Astrocyte (in vitro differentiated cells and primary cell): Measurements from ENCODE around the gene CTSE. TPM values are rescaled to one million over a fixed set of nuclear protein-coding genes. Genes with fewer than 3 reads are reported as not detected.

ENCODE experiments used
- DNase-seq: peaks from one replicate; pipeline ENCODE4 v3.0.0-alpha.2; 2010; ENCODE audit warnings: low read depth
- FAIRE-seq: peaks from 2 replicates; lab custom pipeline; 2011; peaks lifted over from hg19 to GRCh38; lab: Jason Lieb, UNC
- H2AFZ ChIP-seq: 2 replicates; pipeline ENCODE4 v1.6.0; 2012; ENCODE audit warnings: low read depth, low read length, inconsistent platforms
- H3K27ac ChIP-seq: 2 replicates; pipeline ENCODE4 v1.5.1; 2011; ENCODE audit warnings: low read depth, low read length, inconsistent platforms
- H3K27me3 ChIP-seq: 2 replicates; pipeline ENCODE4 v1.6.0; 2011; ENCODE audit warnings: low read length, inconsistent platforms; ENCODE audit not compliant: insufficient read depth
- H3K36me3 ChIP-seq: 2 replicates; pipeline ENCODE4 v1.5.1; 2011; ENCODE audit warnings: low read length, inconsistent platforms; ENCODE audit not compliant: insufficient read depth
- H3K4me1 ChIP-seq: 2 replicates; pipeline ENCODE4 v1.5.1; 2011; ENCODE audit warnings: low read length, inconsistent platforms; ENCODE audit not compliant: insufficient read depth
- H3K4me2 ChIP-seq: 2 replicates; pipeline ENCODE4 v1.6.0; 2012; ENCODE audit warnings: low read length, inconsistent platforms
- H3K4me3 ChIP-seq: 2 replicates; pipeline ENCODE4 v1.5.1; 2011; ENCODE audit warnings: low read depth, mild to moderate bottlenecking, low read length, inconsistent platforms; ENCODE audit not compliant: insufficient read depth
- H3K79me2 ChIP-seq: 2 replicates; pipeline ENCODE4 v1.6.0; 2012; ENCODE audit warnings: mild to moderate bottlenecking, low read length, inconsistent platforms; ENCODE audit not compliant: insufficient read depth
- H3K9ac ChIP-seq: 2 replicates; pipeline ENCODE4 v1.6.0; 2012; ENCODE audit warnings: mild to moderate bottlenecking, low read length, inconsistent platforms
- H3K9me3 ChIP-seq: 2 replicates; pipeline ENCODE4 v1.5.1; 2012; ENCODE audit warnings: low read depth, mild to moderate bottlenecking, low read length, inconsistent platforms; ENCODE audit not compliant: insufficient read depth
- H4K20me1 ChIP-seq: 2 replicates; pipeline ENCODE4 v1.6.0; 2012; ENCODE audit warnings: low read length, inconsistent platforms; ENCODE audit not compliant: insufficient read depth
- H3K27ac Mint-ChIP-seq: one replicate; pipeline ENCODE4 v1.8.0; 2021; ENCODE audit warnings: mild to moderate bottlenecking, mixed read lengths; ENCODE audit not compliant: unreplicated experiment
- H3K27me3 Mint-ChIP-seq: one replicate; pipeline ENCODE4 v1.8.0; 2021; ENCODE audit warnings: low read depth, mixed read lengths; ENCODE audit not compliant: unreplicated experiment
- H3K36me3 Mint-ChIP-seq: one replicate; pipeline ENCODE4 v1.8.0; 2021; ENCODE audit warnings: low read depth, mixed read lengths; ENCODE audit not compliant: unreplicated experiment
- H3K4me1 Mint-ChIP-seq: one replicate; pipeline ENCODE4 v1.8.0; 2021; ENCODE audit warnings: low read depth, mixed read lengths; ENCODE audit not compliant: unreplicated experiment
- H3K4me3 Mint-ChIP-seq: one replicate; pipeline ENCODE4 v1.8.0; 2021; ENCODE audit warnings: mild to moderate bottlenecking, moderate library complexity, mixed read lengths; ENCODE audit not compliant: unreplicated experiment
- H3K9me3 Mint-ChIP-seq: one replicate; pipeline ENCODE4 v1.8.0; 2021; ENCODE audit warnings: mild to moderate bottlenecking, mixed read lengths; ENCODE audit not compliant: unreplicated experiment
- EZH2 ChIP-seq: IDR thresholded peaks from 2 replicates; pipeline ENCODE4 v1.6.1; 2012; ENCODE audit warnings: mild to moderate bottlenecking, low read length, inconsistent platforms; ENCODE audit not compliant: insufficient read depth
- total RNA-seq: library from RNA; stranded (reverse); gene quantifications from 2 replicates; pipeline ENCODE4 v1.2.1, GENCODE V29; 2021
- TF ChIP-seq, protein P1 (sequence below): IDR thresholded peaks from 2 replicates; pipeline ENCODE4 v1.5.1; 2011; ENCODE audit warnings: low read depth, mild to moderate bottlenecking, inconsistent platforms, low read length, moderate library complexity; ENCODE audit not compliant: insufficient read depth

CTSE gene
- total RNA-seq, 1 donor from 2014 or later: not detected

- Histone ChIP-seq H3K9me3 (no peaks in the 10 kb centered on the region), H3K4me3 (no peak overlapping the region), H2AFZ (no peak overlapping the region), H4K20me1 (no peaks in the 10 kb centered on the region), H3K79me2 (no peaks in the 10 kb centered on the region), H3K4me1 (peaks cover 5% of the 10 kb centered on the region), H3K9ac (no peak overlapping the region), H3K4me2 (no peak overlapping the region), H3K36me3 (no peaks in the 10 kb centered on the region), H3K27ac (no peak overlapping the region), H3K27me3 (no peaks in the 10 kb centered on the region)
- DNase-seq (no peak), FAIRE-seq (no peak)
- H3K9me3 Mint-ChIP-seq: no peaks in the 10 kb centered on the region
- no peak for TF ChIP-seq EZH2
- TF ChIP-seq, protein P1, sequence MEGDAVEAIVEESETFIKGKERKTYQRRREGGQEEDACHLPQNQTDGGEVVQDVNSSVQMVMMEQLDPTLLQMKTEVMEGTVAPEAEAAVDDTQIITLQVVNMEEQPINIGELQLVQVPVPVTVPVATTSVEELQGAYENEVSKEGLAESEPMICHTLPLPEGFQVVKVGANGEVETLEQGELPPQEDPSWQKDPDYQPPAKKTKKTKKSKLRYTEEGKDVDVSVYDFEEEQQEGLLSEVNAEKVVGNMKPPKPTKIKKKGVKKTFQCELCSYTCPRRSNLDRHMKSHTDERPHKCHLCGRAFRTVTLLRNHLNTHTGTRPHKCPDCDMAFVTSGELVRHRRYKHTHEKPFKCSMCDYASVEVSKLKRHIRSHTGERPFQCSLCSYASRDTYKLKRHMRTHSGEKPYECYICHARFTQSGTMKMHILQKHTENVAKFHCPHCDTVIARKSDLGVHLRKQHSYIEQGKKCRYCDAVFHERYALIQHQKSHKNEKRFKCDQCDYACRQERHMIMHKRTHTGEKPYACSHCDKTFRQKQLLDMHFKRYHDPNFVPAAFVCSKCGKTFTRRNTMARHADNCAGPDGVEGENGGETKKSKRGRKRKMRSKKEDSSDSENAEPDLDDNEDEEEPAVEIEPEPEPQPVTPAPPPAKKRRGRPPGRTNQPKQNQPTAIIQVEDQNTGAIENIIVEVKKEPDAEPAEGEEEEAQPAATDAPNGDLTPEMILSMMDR: no peak
- H3K27me3 Mint-ChIP-seq: peaks cover 4% of the 10 kb centered on the region
- H3K4me1 Mint-ChIP-seq: peaks cover 7% of the 10 kb centered on the region
- H3K36me3 Mint-ChIP-seq: no peaks in the 10 kb centered on the region
- no peak overlapping the region for H3K4me3 Mint-ChIP-seq
- no peak overlapping the region for H3K27ac Mint-ChIP-seq
These were observed 49.0 kb downstream of the CTSE start for GRCh38 chr1:205974712-205975111.

- no peak overlapping the region for H3K4me3 Mint-ChIP-seq
- TF ChIP-seq, protein P1: no peak
- no peaks in the 10 kb centered on the region for H4K20me1 ChIP-seq
- H3K36me3 ChIP-seq: no peaks in the 10 kb centered on the region
- H3K79me2 ChIP-seq: no peaks in the 10 kb centered on the region
- H3K4me2 ChIP-seq: no peak overlapping the region
- H2AFZ ChIP-seq: no peak overlapping the region
- no peak for FAIRE-seq
- H3K4me1 Mint-ChIP-seq: peaks cover 7% of the 10 kb centered on the region
- no peaks in the 10 kb centered on the region for H3K9me3 Mint-ChIP-seq
- H3K9me3 ChIP-seq: no peaks in the 10 kb centered on the region
- no peak overlapping the region for H3K4me3 ChIP-seq
- no peak overlapping the region for H3K27ac Mint-ChIP-seq
- H3K27ac ChIP-seq: no peak overlapping the region
- H3K27me3 Mint-ChIP-seq: peaks cover 8% of the 10 kb centered on the region
- no peak for DNase-seq
- H3K36me3 Mint-ChIP-seq: no peaks in the 10 kb centered on the region
- H3K27me3 ChIP-seq: no peaks in the 10 kb centered on the region
- no peak overlapping the region for H3K9ac ChIP-seq
- H3K4me1 ChIP-seq: peaks cover 5% of the 10 kb centered on the region
These were observed 50.1 kb downstream of the CTSE start for GRCh38 chr1:205973377-205974232.
